Measurements from ENCODE around the gene HEPACAM2. TPM values are rescaled to one million over a fixed set of nuclear protein-coding genes. Genes with fewer than 3 reads are reported as not detected.

The HEPACAM2 gene
- total and polyA plus RNA-seq, 2 of the 8 experiments (the other 6 are each of a cell fraction or from before 2014, with no cell fraction given): not detected

DNA sequence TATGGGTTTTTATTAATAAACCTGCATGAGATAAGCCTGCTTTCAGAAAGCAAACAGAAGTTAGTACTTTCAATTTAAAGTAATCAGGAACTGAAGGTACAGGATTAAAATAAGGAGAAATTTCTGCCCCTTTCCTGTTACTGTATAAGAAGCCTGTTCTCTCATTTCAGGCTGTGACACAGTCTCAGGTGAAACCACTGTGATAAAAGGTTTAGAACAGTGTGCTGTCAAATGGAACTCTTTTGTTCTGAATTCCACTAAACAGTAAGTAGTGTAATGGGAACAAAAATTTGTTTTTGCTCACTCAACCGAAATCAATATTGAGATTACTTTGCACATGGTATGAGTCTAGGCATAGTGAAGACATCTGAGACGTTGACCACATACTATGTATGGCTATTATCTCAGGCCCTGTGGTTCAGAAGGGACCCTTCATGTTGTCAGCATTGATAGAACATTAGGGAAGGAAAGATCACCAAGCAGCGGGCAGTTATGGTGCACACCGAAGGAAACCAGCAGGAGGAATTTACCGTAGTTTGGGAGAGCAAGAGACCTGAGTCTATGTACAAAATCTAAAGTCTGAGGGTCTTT is 14.9 kb downstream of the HEPACAM2 start:
- H3K27ac ChIP-seq (ENCODE audit: low read depth, low read length): no peak overlapping the region
- no peak overlapping the region for H3K4ac ChIP-seq (replicated peaks; ENCODE audit: insufficient read length, low read depth, low read length)
- no peak overlapping the region for H3K4me3 ChIP-seq (ENCODE audit: extremely low read depth in 1 of 4, insufficient read depth in 2 of 4, low read depth in 3 of 4, low read length in 4 of 4)
- H3K23ac ChIP-seq (ENCODE audit: insufficient read length): no peak overlapping the region
- H3K4me1 ChIP-seq (replicated peaks in 1 of 4; ENCODE audit: control insufficient read depth in 3 of 4, insufficient read depth in 4 of 4, low read length in 3 of 4): no peaks in the 10 kb centered on the region
- CTCF ChIA-PET (ENCODE audit: partially characterized antibody): interaction anchor here (2.7 kb wide), 1 partner anchor 17 kb away, joined by 13 read pairs; no protein-coding TSS in a partner anchor
- no peaks in the 10 kb centered on the region for H3K23me2 ChIP-seq (ENCODE audit: low read depth, low read length)
- no peaks in the 10 kb centered on the region for H3K79me1 ChIP-seq (ENCODE audit: low read depth, low read length)
- no peaks in the 10 kb centered on the region for H3K36me3 ChIP-seq (ENCODE audit: control insufficient read depth in 2 of 4, insufficient read depth in 4 of 4, low read length in 3 of 4)
- H4K8ac ChIP-seq (ENCODE audit: extremely low read depth, insufficient read depth, low read length): no peak overlapping the region
- H3K27me3 ChIP-seq (replicated peaks in 1 of 4; ENCODE audit: control insufficient read depth in 3 of 4, extremely low read depth in 1 of 4, insufficient read depth in 3 of 4, low read length in 3 of 4): no peaks in the 10 kb centered on the region
- WGBS, 2 experiments (ENCODE audit: extremely low coverage in 1 of 2, insufficient coverage in 1 of 2, insufficient read length in 1 of 2, insufficient replicate concordance in 2 of 2, low coverage in 1 of 2, low lambda C conversion rate in 2 of 2, missing lambda C conversion rate in 1 of 2): 76% methylated on average over 5 of the region's 5 CpGs; no CpG with 5 or more reads in 1 of the 2 experiments
- no peak overlapping the region for H2BK15ac ChIP-seq (ENCODE audit: low read length)
- no peaks in the 10 kb centered on the region for H3K9me3 ChIP-seq (ENCODE audit: insufficient read depth in 2 of 2, low read depth in 1 of 2, low read length in 1 of 2)
- no peak overlapping the region for H2BK20ac ChIP-seq (ENCODE audit: low read length)
- no peak overlapping the region for H2BK120ac ChIP-seq (replicated peaks; ENCODE audit: low read depth, low read length)
- H2BK5ac ChIP-seq (ENCODE audit: low read depth, low read length): no peak overlapping the region
- H2AFZ ChIP-seq (ENCODE audit: low read length): no peak overlapping the region; the same call in 1 of the 2 replicates
- no peak overlapping the region for H2AK5ac ChIP-seq (ENCODE audit: low read depth, low read length)
- POLR2A ChIA-PET (ENCODE audit: partially characterized antibody): no interaction called here
- no peak overlapping the region for H2BK12ac ChIP-seq (ENCODE audit: low read depth, low read length)
- H3K4me2 ChIP-seq (ENCODE audit: insufficient read depth in 1 of 2, low read depth in 2 of 2, low read length in 2 of 2): no peak overlapping the region
- no peak overlapping the region for H3K9ac ChIP-seq (replicated peaks in 1 of 4; ENCODE audit: extremely low read depth in 1 of 4, low read depth in 3 of 4, low read length in 3 of 4)
- no peak overlapping the region for H4K5ac ChIP-seq (ENCODE audit: insufficient read length, low read depth, low read length)
- H4K20me1 ChIP-seq (replicated peaks in 1 of 2; ENCODE audit: control insufficient read depth in 1 of 2, insufficient read depth in 2 of 2, low read length in 2 of 2): no peaks in the 10 kb centered on the region
- no peak for DNase-seq (ENCODE audit: low read depth in 1 of 2, low spot score in 2 of 2)
- no peak overlapping the region for H3K14ac ChIP-seq (ENCODE audit: insufficient read length)
- no peak overlapping the region for H4K91ac ChIP-seq (replicated peaks; ENCODE audit: insufficient read length, low read length)
- H3K18ac ChIP-seq (ENCODE audit: extremely low read depth, low read length): no peak overlapping the region
- H3K56ac ChIP-seq (replicated peaks; ENCODE audit: insufficient read length, low read depth, low read length): no peak overlapping the region
- FAIRE-seq: no peak
- no peaks in the 10 kb centered on the region for H3K79me2 ChIP-seq (ENCODE audit: control insufficient read depth in 1 of 2, insufficient read depth in 2 of 2, low read length in 2 of 2)
- no peak for TF ChIP-seq SIX5 (IDR thresholded peaks at IDR 0.05; ENCODE audit: low read depth, low read length)
- TF ChIP-seq SP1 (IDR thresholded peaks at IDR 0.05; ENCODE audit: low read depth, low read length): no peak
- no peak for TF ChIP-seq EP300 (IDR thresholded peaks at IDR 0.05; ENCODE audit: borderline replicate concordance in 1 of 2, low read depth in 2 of 2, low read length in 2 of 2)
- TF ChIP-seq PHF8 (conservative IDR thresholded peaks at IDR 0.05; ENCODE audit: low read depth, low read length): no peak
- TF ChIP-seq SIRT6 (IDR thresholded peaks at IDR 0.05; ENCODE audit: low read length): no peak
- no peak for TF ChIP-seq TEAD4 (IDR thresholded peaks at IDR 0.05; ENCODE audit: low read depth, low read length)
- TF ChIP-seq POLR2A (IDR thresholded peaks at IDR 0.05; ENCODE audit: control extremely low read depth in 1 of 2, low read depth in 2 of 2, low read length in 2 of 2): no peak
- TF ChIP-seq, protein P1, sequence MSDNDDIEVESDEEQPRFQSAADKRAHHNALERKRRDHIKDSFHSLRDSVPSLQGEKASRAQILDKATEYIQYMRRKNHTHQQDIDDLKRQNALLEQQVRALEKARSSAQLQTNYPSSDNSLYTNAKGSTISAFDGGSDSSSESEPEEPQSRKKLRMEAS (IDR thresholded peaks at IDR 0.05): no peak
- TF ChIP-seq YY1 (IDR thresholded peaks at IDR 0.05; ENCODE audit: low read depth, low read length): no peak
- no peak for TF ChIP-seq EGR1 (IDR thresholded peaks at IDR 0.05; ENCODE audit: borderline replicate concordance, low read depth, low read length)
- TF ChIP-seq RXRA (IDR thresholded peaks at IDR 0.05; ENCODE audit: insufficient read depth, low read depth, low read length): no peak
- no peak for TF ChIP-seq RNF2 (IDR thresholded peaks at IDR 0.05; ENCODE audit: borderline replicate concordance, low read depth, low read length, missing control alignments, poor library complexity, severe bottlenecking)
- TF ChIP-seq POLR2AphosphoS5 (IDR thresholded peaks at IDR 0.05; ENCODE audit: low read depth, low read length): no peak
